HG02943 (cell line): ENCODE data around the gene THRB.

Experiments used
- ATAC-seq: cut with Tn5 transposase; IDR thresholded peaks from one replicate; pipeline ENCODE4 v1.9.1; 2021; ENCODE audit warnings: mild to moderate bottlenecking, low read depth, moderate library complexity; ENCODE audit not compliant: unreplicated experiment

THRB gene

DNA sequence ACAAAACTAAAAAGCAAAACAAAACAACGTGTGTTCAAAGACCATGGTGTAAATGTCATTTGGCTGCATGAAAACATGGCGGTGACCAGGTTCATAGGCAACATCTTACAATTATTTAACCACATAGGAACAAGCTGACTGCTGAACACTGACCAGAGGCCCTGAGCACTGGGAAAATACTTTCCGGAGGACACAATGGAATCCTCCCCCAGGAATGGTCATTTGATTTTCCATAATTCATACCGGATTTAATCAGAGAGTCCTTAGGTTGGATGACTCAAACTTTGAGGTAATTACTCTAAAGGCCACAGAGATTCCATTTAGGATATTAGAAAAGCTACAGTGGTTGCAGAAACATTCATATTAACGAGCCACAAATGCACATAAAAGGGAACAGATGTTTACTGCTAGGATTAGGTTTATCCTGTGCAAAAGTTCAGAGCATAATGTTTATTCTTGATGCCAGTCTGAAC, 294.8 kb downstream of the THRB start:
- ATAC-seq = no peak

DNA sequence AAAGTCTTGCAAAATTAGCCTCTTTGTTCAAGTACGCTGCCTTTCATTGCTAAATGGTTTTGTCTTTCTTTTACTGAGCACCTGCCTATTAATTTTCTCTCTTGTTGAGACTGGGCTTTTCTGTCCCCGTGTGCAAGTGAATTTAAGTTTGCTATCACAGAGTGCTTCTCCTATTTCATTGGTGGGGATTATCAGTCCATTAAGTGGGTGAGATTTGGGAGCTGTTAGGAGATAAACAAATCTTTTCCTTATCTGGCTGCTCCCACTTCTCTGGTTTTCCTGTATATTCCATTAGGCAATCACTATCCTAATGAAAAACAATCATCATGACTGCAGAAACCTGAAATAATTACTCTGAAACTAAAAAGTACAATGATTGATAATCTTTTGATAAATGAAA, 295.4 kb downstream of the THRB start:
- no peak for ATAC-seq

DNA sequence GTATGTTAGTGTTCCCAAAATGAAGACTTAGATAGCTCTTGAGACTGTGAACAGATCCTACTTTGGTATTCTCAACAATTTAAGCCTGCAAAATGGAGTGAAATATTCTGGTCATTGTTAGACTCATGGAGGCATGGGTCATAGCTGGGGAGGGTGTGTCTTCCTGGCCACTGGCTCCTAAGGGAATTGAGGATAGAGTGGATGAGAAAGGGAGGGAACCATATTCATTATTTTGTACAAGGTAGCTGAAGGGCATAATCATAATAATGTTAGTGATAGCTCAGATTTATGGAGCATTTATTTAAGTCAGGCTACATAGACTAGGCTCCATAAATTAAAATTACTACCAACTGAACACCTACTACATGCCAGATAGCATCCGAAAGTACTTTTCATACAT, 295.9 kb downstream of the THRB start:
- no peak for ATAC-seq

DNA sequence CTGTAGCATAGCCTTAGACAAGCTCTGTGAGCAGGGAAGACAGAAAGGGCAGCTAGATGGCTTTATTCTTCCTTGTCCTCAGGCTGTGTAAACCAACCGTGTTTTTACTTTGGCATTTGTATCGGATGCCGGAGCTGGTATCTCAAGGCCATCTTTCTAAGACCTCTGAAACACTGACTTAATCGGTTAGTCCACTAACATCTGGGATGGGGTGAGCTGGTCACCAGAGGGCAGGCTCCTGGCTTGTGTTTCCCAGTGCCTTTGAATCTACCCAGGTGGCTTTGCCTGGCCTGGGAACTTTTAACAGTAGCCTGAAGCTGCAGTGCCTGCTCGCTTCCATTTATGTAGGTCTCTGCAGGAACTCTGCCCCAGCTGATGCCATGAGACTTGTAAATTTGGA, 296.8 kb downstream of the THRB start:
- no peak for ATAC-seq

DNA sequence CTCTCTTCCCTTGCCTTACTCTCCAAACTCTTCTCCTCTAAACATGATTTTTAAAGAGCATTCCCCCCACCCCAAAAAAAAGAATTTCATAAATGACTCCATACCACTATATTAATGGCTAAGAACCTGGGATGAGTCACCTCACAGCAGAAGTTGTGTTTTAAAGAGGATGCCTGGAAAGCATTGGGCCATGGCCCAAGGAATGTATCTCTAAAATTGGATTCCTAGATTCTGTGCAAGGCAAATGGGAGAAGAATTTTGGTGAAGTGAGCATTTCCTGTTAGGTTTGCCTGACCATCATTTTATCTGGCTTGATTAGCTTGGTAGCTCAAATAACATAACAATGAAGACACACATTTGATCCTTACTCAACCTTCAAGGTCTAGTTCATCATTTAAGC, 298.1 kb downstream of the THRB start:
- ATAC-seq = no peak

DNA sequence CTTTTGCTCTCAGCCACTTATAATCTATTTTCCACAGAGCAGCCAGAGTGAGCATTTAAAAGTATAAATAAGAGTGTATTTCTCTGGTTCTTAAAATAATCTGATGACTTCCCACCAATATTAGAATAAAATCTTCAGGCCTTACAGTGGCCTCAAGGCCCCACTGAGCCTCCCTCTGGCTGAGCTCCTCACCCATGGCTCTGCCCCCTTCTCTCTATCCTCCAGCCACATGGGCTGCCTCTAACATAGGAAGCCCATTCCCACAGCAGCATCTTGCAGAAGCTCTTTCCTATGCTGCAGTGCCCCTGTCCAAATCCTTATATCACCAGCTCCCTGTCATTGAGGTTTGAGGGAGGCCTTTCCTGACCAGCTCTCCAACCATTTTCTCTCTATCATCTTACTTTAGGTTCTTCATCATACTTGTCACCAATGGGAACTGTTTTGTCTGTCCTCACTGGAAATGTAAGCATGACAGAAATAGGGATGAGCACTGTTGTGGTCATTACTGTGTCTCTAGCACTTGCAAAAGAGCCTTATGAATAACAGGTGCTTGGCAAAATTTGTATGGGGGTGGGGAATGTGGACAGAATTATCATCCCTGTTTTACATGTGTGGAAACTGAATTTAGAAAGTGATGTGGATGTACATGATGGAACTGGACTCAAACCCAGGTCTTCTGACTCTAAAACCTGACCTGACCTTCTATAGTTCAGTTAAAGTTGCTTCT, 299.0 kb downstream of the THRB start:
- ATAC-seq = no peak

DNA sequence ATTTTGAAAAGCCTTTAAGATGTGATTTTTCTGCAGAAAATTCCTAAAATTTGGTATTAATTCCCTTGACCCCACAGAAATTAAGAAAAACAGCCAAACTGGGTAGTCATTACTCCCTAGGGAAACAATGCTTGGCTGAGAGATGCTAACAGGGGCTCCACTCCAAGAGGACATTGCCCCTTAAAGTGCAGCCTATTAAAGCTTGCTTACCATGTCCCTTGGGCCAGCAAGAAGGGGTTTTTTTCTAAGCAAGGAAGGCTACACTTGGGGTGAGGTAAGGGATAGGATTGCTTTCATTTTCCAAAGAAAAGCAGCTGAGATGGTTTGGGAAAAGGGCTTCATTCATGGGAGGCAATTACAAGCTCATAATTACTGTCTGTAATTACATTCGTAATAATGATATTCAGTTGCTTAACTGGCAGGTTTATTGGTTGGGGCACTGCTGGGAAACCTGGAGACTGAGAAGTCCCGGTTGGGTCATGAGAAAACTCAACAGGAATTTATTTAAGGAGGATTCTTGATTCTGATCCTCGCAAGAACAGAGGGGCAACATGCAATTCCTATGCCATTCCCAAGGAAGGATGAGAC, 302.1 kb downstream of the THRB start:
- ATAC-seq = no peak

DNA sequence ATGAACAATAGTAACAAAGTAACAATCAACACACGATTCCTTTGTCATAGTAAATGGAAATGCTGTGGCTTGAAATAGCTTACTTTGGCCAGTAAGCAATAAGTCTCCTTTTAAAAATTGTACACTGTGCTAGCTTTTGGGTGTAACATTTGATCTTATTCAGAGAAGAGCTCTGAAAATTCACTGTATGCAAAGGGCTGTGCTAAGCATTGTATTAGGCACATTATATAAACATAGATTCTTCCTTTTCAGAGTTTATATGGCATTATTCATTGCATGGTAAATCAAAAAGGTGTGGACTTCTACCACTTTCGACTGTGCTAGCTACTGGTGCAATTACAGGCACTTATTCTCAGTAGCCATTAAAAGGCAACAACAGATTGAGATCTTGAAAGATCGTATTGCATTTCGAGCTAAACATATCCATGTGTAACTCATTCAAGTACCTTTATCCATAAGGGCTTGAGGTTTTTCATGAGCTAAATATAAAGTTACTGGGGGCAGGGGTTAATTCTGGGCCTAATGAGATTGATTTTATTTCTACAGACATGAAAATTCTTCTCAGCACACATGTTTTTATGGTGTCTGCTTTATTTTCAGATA, 302.7 kb downstream of the THRB start:
- ATAC-seq = no peak

DNA sequence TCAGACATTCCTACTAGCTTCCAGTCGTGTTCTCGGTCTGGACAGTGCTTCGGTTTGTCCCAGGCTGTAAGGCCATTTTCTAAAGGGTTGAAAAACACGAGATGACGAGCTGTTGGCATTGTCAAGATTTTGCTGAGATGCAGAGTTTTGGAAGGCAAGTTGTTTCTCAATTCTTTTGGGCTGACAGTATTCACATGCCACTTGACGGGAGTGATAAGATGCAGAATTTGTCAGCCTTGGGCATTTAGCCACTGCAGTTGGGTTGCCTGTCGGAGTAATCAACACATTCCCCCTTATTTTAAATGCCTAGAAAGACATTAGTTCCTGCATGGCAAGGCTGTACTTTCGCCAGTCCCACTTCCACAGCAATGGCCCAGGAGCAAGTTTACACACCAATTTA, 304.4 kb downstream of the THRB start:
- ATAC-seq = no peak

DNA sequence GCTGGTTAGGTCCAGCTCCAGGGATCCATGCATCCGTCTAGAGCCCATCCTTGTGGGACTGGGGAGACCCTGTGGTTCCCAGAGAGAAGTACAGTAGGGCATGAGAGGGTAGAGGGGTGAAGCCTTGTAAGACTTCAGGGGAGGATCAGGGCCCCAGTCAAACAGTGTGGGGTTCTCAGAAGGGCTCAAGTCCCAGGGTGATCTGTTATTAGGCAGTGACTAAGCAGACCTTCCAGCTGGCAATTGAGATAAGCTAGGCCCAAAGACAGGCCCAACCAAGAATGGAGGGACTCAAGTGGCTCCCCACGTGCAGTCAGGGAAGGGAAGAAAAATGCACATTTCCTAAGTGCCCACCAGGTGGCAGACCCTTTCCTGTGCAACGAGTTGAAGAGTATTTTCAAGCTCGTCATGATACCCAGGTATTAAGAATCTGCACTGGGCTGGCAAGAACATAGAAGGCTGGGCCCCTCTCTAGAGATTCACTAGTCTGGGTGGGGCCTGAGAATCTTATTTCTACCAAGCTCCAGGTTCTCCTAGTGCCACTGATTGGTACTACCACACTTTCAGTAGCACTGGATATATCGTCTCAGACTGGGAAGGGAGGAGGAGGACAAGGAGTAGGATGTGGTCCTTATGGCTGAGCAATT, 308.8 kb downstream of the THRB start:
- ATAC-seq = peak; percentile 80

DNA sequence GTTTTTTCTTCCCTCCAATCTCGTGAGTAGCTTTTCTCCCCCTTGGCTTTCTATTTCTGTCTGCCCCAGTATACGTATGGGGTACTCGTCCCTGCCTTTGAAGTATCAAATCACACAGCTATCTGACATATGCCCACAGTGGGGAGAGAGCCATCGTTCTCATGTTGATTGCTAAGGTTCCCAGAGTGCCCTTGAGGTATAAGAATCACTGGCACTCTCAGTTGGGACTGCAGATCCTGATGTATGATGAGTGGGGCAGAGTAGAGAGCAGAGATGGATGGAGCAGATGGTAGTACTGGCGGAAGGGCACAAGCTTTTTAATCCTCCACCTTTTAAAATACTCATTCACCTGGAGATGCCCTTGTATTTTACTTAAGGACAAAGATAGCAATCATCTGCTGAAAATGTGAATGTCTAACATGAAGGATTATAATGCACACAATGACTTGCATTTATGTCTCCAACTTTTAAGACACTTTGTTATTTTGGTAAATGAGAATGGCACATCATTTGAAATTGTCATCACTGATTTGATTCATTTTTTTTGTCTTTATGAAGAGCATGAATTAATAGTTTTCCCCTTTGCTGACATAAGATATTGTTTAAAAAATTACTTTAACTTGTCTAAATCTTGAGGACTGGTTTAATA, 310.0 kb downstream of the THRB start:
- ATAC-seq = no peak

DNA sequence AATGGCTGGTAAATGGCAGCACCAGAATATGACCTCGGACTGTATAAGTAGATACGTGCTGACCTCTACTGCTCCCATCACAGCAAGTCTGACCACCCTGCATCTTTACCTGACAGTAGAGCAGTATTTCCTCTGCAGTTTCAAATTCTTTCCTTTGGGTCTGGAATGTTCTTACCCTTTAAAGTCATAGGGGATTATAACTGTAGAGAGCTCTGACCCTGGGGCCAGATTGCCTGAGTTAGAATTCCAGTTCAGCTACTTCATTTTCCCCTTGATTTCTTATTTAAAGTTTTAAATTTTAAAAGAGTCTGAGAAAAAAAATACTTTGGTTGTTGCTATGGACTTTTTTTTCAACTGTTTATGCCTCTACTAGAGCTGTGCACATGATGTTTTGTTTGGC, 311.9 kb downstream of the THRB start:
- ATAC-seq = no peak

DNA sequence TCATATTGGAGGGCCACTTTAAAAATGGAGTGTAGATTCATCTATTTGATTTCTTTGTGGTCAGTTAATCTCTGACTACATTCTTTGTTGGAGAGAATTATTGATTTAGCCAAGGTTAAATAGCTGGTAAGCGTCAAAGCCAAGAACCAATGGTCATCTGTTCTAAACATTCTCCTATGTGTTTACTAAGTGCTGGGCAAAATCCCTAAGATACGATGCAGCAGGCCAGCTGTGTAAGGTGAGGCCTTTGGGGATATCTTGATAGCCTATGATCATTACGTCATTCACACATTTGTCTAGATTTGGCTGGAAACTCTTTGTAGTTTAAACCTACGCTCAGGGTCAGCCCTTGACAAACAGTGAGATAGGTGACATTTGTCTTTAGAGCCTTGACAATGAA, 313.4 kb downstream of the THRB start:
- no peak for ATAC-seq

DNA sequence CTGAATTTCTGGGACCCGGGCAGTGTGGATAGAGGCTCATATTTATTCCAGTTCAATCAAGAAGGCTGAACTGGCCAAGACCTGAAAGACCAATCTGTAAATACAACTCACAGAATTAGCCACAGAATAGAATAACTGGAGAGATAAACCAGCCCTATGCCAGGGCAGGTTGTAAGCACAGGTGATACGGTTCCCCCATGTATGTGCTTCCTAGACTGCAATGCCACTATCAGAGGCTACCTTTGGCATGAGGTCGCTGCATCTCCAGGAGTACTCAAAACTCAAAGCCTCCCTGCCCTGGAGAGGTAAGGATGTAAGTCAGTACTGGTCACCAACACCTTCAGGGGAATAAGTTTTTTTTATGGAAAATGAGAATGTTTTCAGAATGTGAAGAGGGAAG, 314.0 kb downstream of the THRB start:
- ATAC-seq = no peak

DNA sequence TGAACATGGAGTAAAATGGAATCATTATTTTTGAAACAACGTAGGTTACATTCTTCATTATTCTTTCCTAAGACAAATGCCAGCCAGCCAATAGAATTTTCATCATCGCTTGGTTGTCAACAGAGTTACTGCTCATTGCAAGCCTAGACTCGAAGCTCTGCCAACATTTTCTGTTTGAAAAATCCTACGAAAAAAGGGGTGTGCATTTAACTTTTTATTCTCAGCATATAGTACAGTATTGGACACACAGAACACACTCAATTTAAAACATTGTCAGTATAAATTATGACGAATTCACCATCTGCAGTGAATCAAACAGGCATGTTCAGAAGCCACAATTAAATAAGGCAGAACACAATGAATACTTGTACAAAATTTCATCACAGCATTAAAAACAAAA, 317.4 kb downstream of the THRB start:
- no peak for ATAC-seq

DNA sequence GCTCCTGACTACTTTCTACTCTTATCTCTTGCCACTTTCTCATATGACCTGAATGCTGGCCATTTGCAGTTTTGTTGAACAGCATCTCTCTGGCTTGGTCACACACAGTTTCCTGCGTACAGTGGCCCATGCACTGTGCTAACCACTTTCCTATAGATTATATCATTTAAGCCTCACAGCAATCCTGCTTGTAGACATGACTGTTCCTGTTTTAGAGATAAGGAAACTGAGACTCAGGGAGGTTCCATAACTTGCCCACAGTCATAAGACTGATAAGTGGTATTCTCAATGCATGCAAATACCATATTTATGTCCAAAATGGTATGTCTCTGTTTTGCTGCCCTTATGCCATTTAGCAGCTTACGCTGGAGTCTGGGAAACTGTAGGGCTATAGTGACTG, 320.0 kb downstream of the THRB start:
- ATAC-seq = no peak

DNA sequence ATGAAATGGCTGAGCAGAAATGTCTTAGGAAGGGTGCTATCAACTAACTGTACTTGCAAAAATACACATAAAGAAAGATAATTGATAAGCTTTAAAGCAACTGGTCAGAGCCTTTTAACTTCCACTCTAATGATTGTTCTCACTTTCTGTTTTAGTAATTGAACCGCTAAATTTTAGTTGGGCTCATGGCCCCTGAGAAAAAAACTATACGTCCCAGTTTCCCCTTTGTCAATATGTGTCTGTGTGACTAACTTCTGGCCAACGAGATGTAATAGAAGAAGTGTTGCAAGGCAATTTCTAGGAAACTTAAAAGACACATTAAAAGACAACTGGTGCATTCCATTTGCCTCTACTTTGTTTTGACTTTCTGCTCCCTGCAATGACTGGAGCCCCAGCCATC, 325.7 kb downstream of the THRB start:
- no peak for ATAC-seq

DNA sequence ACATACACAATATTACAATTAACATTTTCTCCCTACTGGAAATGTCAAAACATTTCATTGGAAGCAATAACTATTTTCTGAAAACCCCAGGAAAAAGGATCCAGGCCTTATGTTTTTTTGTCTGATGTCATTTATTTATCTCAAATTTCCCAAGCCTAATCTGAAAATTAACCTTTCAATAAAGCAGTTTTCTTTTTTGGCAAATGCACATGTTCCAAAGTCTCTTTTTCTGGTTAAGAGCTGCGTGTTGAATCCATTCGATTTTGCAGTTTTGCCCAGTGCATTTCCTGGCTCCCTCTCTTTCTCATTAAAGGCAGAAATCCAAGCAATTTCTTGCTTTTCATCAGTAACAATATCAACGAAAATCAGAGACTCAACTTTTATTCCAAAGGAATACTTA, 327.2 kb downstream of the THRB start:
- no peak for ATAC-seq

DNA sequence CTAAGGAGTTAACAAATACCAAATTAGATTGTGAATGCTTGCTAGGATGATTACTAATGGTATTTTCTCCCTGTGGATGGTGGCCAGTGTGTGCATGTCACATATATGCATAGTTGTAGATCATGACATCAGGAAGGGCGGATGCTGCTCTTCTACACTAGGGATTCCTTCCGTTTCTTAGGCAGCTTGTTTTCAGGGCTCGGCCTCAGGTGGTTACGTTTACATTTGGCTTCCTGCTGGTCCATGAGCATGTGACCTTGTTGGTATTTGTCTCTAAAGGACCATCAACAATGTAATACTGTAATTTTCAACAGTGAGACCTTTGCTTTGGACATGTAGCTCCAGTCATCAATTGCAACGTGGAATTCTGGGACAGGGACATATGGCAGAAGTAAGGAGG, 328.1 kb downstream of the THRB start:
- ATAC-seq = no peak

DNA sequence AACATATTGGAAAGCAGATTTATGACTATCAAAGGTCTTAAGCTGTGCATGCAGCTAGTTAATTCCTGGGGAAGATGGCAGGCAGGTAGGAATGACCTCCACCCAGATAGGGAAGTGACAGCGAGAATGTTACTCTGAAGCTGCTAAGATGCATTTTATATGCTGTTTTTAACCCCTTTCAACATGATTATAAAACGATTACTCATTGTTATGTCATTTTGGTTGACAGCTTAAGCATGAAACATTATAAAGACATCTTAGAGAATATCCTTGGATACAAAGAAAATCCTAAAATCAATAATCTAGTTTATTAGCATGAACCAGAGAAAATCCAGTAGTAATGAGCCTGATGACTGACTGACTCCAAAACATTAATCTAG, 329.1 kb downstream of the THRB start:
- ATAC-seq = no peak

DNA sequence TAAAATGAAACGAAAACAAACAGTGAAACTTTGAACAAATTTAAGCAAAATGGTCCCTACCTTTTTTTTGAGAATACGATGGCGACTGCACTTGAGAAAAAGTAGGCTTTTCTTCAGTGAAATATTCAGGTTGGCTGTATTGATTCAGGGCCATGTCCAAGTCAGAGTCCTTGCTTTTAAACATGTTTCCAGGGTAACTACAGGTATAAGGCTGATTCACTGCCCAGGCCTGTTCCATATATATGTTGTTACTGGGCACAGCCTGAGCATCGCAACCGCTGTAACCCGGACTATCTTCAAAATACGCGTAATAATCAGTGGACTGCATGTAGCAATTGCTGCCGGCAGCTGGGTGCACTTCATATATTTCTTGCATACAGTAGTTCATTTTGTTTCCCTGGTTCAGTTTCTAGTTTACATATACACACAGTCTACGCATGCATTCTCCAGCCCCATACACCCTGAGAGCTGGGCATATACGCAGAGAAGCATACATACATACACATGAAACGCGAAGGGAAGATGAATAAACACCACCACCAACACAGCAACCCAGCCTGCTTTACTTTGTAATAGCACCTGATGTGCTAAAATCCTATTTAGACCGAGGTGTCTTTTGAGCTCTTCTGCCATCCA, 329.6 kb downstream of the THRB start:
- no peak for ATAC-seq
